WI38 (cell line): ENCODE results near the gene PTPRG.

Source experiments
- H3K4me3 ChIP-seq: 2 replicates; pipeline ENCODE4 v1.5.1; 2011; ENCODE audit warnings: low read depth, mild to moderate bottlenecking, control low read depth, low read length
- TF ChIP-seq, protein P1 (sequence below): IDR thresholded peaks from 2 replicates; pipeline ENCODE4 v1.5.1; 2012; ENCODE audit warnings: low read depth, mild to moderate bottlenecking, control low read depth, low read length

The PTPRG gene

DNA sequence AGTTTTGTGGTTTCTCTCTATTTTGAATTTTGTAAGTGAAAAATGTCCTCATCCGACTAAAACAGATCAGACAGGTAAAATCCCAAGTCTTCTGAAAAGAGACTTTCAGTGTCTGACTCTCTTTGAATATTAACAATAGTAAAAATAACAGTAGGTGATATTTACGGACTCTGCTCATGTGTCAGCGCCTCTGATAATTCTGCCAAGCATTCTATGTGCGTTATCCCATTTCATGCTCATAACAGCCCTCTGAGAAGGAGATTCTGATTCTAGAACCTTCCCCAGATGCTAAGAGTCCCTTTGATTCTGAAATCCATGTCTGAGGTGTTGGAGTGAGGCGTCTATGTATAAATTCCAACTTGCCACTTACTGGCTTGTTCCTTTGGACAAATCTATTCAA is 529.1 kb downstream of the PTPRG start:
- no peak overlapping the region for H3K4me3 ChIP-seq
- TF ChIP-seq, protein P1, sequence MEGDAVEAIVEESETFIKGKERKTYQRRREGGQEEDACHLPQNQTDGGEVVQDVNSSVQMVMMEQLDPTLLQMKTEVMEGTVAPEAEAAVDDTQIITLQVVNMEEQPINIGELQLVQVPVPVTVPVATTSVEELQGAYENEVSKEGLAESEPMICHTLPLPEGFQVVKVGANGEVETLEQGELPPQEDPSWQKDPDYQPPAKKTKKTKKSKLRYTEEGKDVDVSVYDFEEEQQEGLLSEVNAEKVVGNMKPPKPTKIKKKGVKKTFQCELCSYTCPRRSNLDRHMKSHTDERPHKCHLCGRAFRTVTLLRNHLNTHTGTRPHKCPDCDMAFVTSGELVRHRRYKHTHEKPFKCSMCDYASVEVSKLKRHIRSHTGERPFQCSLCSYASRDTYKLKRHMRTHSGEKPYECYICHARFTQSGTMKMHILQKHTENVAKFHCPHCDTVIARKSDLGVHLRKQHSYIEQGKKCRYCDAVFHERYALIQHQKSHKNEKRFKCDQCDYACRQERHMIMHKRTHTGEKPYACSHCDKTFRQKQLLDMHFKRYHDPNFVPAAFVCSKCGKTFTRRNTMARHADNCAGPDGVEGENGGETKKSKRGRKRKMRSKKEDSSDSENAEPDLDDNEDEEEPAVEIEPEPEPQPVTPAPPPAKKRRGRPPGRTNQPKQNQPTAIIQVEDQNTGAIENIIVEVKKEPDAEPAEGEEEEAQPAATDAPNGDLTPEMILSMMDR = no peak

GRCh38 chr3:62093025-62093424 is 531.7 kb downstream of the PTPRG start:
- H3K4me3 ChIP-seq = no peak overlapping the region
- TF ChIP-seq, protein P1 = no peak

GRCh38 chr3:62094461-62094860 is 533.1 kb downstream of the PTPRG start:
- TF ChIP-seq, protein P1 = no peak
- H3K4me3 ChIP-seq = no peak overlapping the region

- H3K4me3 ChIP-seq = no peak overlapping the region
- TF ChIP-seq, protein P1 = no peak
Measured at GRCh38 chr3:62095080-62095479, 533.7 kb downstream of the PTPRG start.

- TF ChIP-seq, protein P1 = no peak
- H3K4me3 ChIP-seq = no peak overlapping the region
Measured at GRCh38 chr3:62095756-62096155, 534.4 kb downstream of the PTPRG start.

- TF ChIP-seq, protein P1 = no peak
- no peak overlapping the region for H3K4me3 ChIP-seq
Measured at GRCh38 chr3:62096521-62096920, 535.1 kb downstream of the PTPRG start.

- TF ChIP-seq, protein P1 = no peak
- H3K4me3 ChIP-seq = no peak overlapping the region
Measured at GRCh38 chr3:62097121-62097520, 535.8 kb downstream of the PTPRG start.
